Naive thymus-derived CD8-positive, alpha-beta T cell (primary cell): ENCODE measurements around the gene SARS2. TPM values are rescaled to one million over a fixed set of nuclear protein-coding genes. Genes with fewer than 3 reads are reported as not detected.

ENCODE experiments used
- ATAC-seq, 2 donors: fragments of 150-1000 bp; cut with Tn5 transposase in 1 of 2; sonication (Bioruptor Pico), chemical (Tn5 transposase) in 1 of 2; 1 replicate in 1 of 2; 2 replicates in 1 of 2; pipeline ENCODE4 v1.10.0; 2021; ENCODE audit warnings: mild to moderate bottlenecking in 2 of 2, moderate library complexity in 2 of 2
- POLR2A ChIA-PET: fragments of 350-600 bp; sonication (Branson Sonifier 250); formaldehyde crosslinking; loops from one replicate; lab custom pipeline; 2021; ENCODE audit warnings: antibody characterized with exemption; lab: Charles Lee
- DNase-seq, 10 donors: peaks; one replicate each; pipeline versions ENCODE4 v3.0.0 to v3.0.0-alpha.2; 2020 to 2022
- H3K27ac Mint-ChIP-seq, 10 donors: one replicate each; pipeline ENCODE4 v1.8.0; 2020 to 2022; ENCODE audit warnings: mild to moderate bottlenecking in 10 of 10, mixed read lengths in 10 of 10, moderate library complexity in 4 of 10, inconsistent platforms in 1 of 10
- H3K27me3 Mint-ChIP-seq, 5 donors: one replicate each; pipeline ENCODE4 v1.8.0; 2021 to 2022; ENCODE audit warnings: mixed read lengths in 5 of 5
- H3K36me3 Mint-ChIP-seq, 3 donors: one replicate each; pipeline ENCODE4 v1.8.0; 2020 to 2022; ENCODE audit warnings: mixed read lengths in 3 of 3, mild to moderate bottlenecking in 2 of 3, inconsistent platforms in 1 of 3
- H3K4me1 Mint-ChIP-seq, 4 donors: one replicate each; pipeline ENCODE4 v1.8.0; 2021 to 2022; ENCODE audit warnings: mixed read lengths in 4 of 4
- H3K4me3 Mint-ChIP-seq, 10 donors: one replicate each; pipeline ENCODE4 v1.8.0; 2020 to 2022; ENCODE audit warnings: mild to moderate bottlenecking in 10 of 10, mixed read lengths in 10 of 10, moderate library complexity in 6 of 10, inconsistent platforms in 1 of 10
- H3K9me3 Mint-ChIP-seq, 9 donors: one replicate each; pipeline ENCODE4 v1.8.0; 2020 to 2022; ENCODE audit warnings: mixed read lengths in 9 of 9, mild to moderate bottlenecking in 3 of 9, inconsistent platforms in 1 of 9, moderate library complexity in 1 of 9
- polyA plus RNA-seq, 3 donors: library from polyadenylated mRNA; unstranded; fragments of 300-500 nt; fragmentation: Illumina TruSeq; gene quantifications; one replicate each; pipeline ENCODE4 v1.2.3, GENCODE V29; 2021
- total RNA-seq, 8 experiments: library from RNA in 2 of 8; stranded (reverse) in 2 of 8; gene quantifications; one replicate each; pipeline ENCODE4 v1.2.3 and lab custom pipeline; 2021 to 2026

The SARS2 gene
- total and polyA plus RNA-seq, 5 experiments from 2014 or later, result 8.8 to 31.8 (median 14.9) TPM

GRCh38 chr19:38921420-38922274, 8.9 kb downstream of the SARS2 start:
- ATAC-seq (no peak), DNase-seq (peak in 1 of 10 donors; percentile 49)
- Mint-ChIP-seq H3K27ac (peak overlapping the region in 2 of 10 donors; percentile 29 to 48), H3K27me3 (no peaks in the 10 kb centered on the region), H3K36me3 (peaks cover 5 to 45% (median 19%) of the 10 kb centered on the region in 3 donors), H3K9me3 (no peaks in the 10 kb centered on the region), H3K4me1 (peaks cover 0 to 14% (median 3%) of the 10 kb centered on the region in 4 donors), H3K4me3 (no peak overlapping the region)
- POLR2A ChIA-PET, result no interaction called here

- no peak overlapping the region for H3K27ac Mint-ChIP-seq
- H3K4me1 Mint-ChIP-seq, result peaks cover 0 to 14% (median 3%) of the 10 kb centered on the region in 4 donors
- no peak for DNase-seq
- H3K4me3 Mint-ChIP-seq, result no peak overlapping the region
- H3K9me3 Mint-ChIP-seq, result no peaks in the 10 kb centered on the region
- POLR2A ChIA-PET, result no interaction called here
- peaks cover 5 to 37% (median 19%) of the 10 kb centered on the region in 3 donors for H3K36me3 Mint-ChIP-seq
- no peaks in the 10 kb centered on the region for H3K27me3 Mint-ChIP-seq
- ATAC-seq, result no peak
These were observed 9.8 kb downstream of the SARS2 start for GRCh38 chr19:38920602-38921419.

- POLR2A ChIA-PET, result no interaction called here
- DNase-seq, result peak in 1 of 10 donors; percentile 52
- Mint-ChIP-seq H3K4me3 (no peak overlapping the region), H3K4me1 (peaks cover 0 to 9% (median 3%) of the 10 kb centered on the region in 4 donors), H3K27me3 (no peaks in the 10 kb centered on the region), H3K9me3 (no peaks in the 10 kb centered on the region), H3K27ac (no peak overlapping the region), H3K36me3 (peaks cover 5 to 31% (median 15%) of the 10 kb centered on the region in 3 donors)
- no peak for ATAC-seq
These were observed 10.5 kb downstream of the SARS2 start for GRCh38 chr19:38919837-38920601.

- Mint-ChIP-seq H3K27ac (no peak overlapping the region), H3K4me1 (peaks cover 0 to 3% (median 0%) of the 10 kb centered on the region in 4 donors), H3K36me3 (peaks cover 5 to 22% (median 7%) of the 10 kb centered on the region in 3 donors), H3K4me3 (no peak overlapping the region), H3K27me3 (no peaks in the 10 kb centered on the region), H3K9me3 (no peaks in the 10 kb centered on the region)
- ATAC-seq (no peak), DNase-seq (peak in 1 of 10 donors; percentile 42)
- POLR2A ChIA-PET, result interaction anchor here (1.3 kb wide), 1 partner anchor 12 kb away, joined by 5 read pairs; the partner anchor contains the start of genes MRPS12 and SARS2
These were observed 12.0 kb downstream of the SARS2 start for GRCh38 chr19:38918526-38918925.

- H3K27ac Mint-ChIP-seq, result peak overlapping the region in 2 of 10 donors; percentile 42 to 44
These were observed 12.6 kb downstream of the SARS2 start for GRCh38 chr19:38917921-38918491.

GRCh38 chr19:38917516-38917915, 13.0 kb downstream of the SARS2 start:
- H3K4me1 Mint-ChIP-seq, result peaks cover 0 to 4% (median 1%) of the 10 kb centered on the region in 4 donors
- POLR2A ChIA-PET, result interaction anchor here (1.3 kb wide), 1 partner anchor 13 kb away, joined by 5 read pairs; the partner anchor contains the start of genes MRPS12 and SARS2

More at GRCh38 chr19:38917921-38918491, 12.6 kb downstream of the SARS2 start:
- peak in 1 of 10 donors; percentile 22 for DNase-seq
- H3K9me3 Mint-ChIP-seq, result no peaks in the 10 kb centered on the region
- POLR2A ChIA-PET, result interaction anchor here (1.3 kb wide), 1 partner anchor 13 kb away, joined by 5 read pairs; the partner anchor contains the start of genes MRPS12 and SARS2
- H3K4me3 Mint-ChIP-seq, result no peak overlapping the region
- no peak for ATAC-seq
- peaks cover 0 to 3% (median 0%) of the 10 kb centered on the region in 4 donors for H3K4me1 Mint-ChIP-seq
- H3K36me3 Mint-ChIP-seq, result peaks cover 5 to 20% (median 7%) of the 10 kb centered on the region in 3 donors
- H3K27me3 Mint-ChIP-seq, result no peaks in the 10 kb centered on the region

GRCh38 chr19:38915329-38916321, 14.9 kb downstream of the SARS2 start:
- no peak overlapping the region for H3K4me3 Mint-ChIP-seq
- peak overlapping the region in 2 of 10 donors; percentile 35 for H3K27ac Mint-ChIP-seq
- POLR2A ChIA-PET, result interaction anchor here (0.7 kb wide), 1 partner anchor 15 kb away, joined by 3 read pairs; the partner anchor contains the start of genes MRPS12 and SARS2
- H3K9me3 Mint-ChIP-seq, result no peaks in the 10 kb centered on the region
- peak in 1 of 10 donors; percentile 59 for DNase-seq
- H3K4me1 Mint-ChIP-seq, result peaks cover 0 to 9% (median 3%) of the 10 kb centered on the region in 4 donors
- no peak for ATAC-seq
- peaks cover 0 to 8% (median 0%) of the 10 kb centered on the region in 3 donors for H3K36me3 Mint-ChIP-seq
- H3K27me3 Mint-ChIP-seq, result no peaks in the 10 kb centered on the region

More at GRCh38 chr19:38917516-38917915, 13.0 kb downstream of the SARS2 start:
- Mint-ChIP-seq H3K9me3 (no peaks in the 10 kb centered on the region), H3K4me3 (no peak overlapping the region), H3K36me3 (peaks cover 5 to 15% (median 7%) of the 10 kb centered on the region in 3 donors), H3K27me3 (no peaks in the 10 kb centered on the region), H3K27ac (no peak overlapping the region)
- DNase-seq, result peak in 1 of 10 donors; percentile 35
- no peak for ATAC-seq

- peak overlapping the region in 2 of 10 donors; percentile 9 to 44 for H3K27ac Mint-ChIP-seq
- ATAC-seq (no peak), DNase-seq (peak in 1 of 10 donors; percentile 37)
- peaks cover 0 to 9% (median 0%) of the 10 kb centered on the region in 3 donors for H3K36me3 Mint-ChIP-seq
- H3K4me1 Mint-ChIP-seq, result peaks cover 4 to 22% (median 5%) of the 10 kb centered on the region in 4 donors
- H3K9me3 Mint-ChIP-seq, result no peaks in the 10 kb centered on the region
- POLR2A ChIA-PET, result interaction anchor here (0.7 kb wide), 1 partner anchor 520 kb away, joined by 7 read pairs; no protein-coding TSS in a partner anchor
- H3K4me3 Mint-ChIP-seq, result no peak overlapping the region
- no peaks in the 10 kb centered on the region for H3K27me3 Mint-ChIP-seq
These were observed 16.6 kb downstream of the SARS2 start for GRCh38 chr19:38913958-38914357.

GRCh38 chr19:38912600-38913514, 17.7 kb downstream of the SARS2 start:
- POLR2A ChIA-PET, result no interaction called here
- ATAC-seq, result no peak
- Mint-ChIP-seq H3K27ac (peak overlapping the region in 3 of 10 donors; percentile 10 to 37 (median 29)), H3K36me3 (peaks cover 0 to 15% (median 3%) of the 10 kb centered on the region in 3 donors), H3K4me1 (peaks cover 10 to 30% (median 12%) of the 10 kb centered on the region in 4 donors), H3K4me3 (no peak overlapping the region), H3K9me3 (no peaks in the 10 kb centered on the region), H3K27me3 (no peaks in the 10 kb centered on the region)
- DNase-seq, result peak in 1 of 10 donors; percentile 22
